Thyroid gland (tissue), 4 donors: Measurements from ENCODE around the gene PARL.

Experiments used
- POLR2A ChIP-seq, 2 donors: fragments of 450-650 bp; IDR thresholded peaks; one replicate each; pipeline ENCODE4 v1.6.1; 2017; ENCODE audit warnings: antibody characterized with exemption in 2 of 2, mild to moderate bottlenecking in 2 of 2, moderate library complexity in 1 of 2
- TF ChIP-seq, protein P1 (sequence below), 6 experiments: fragments of 200-600 bp in 3 of 6; fragments of 450-650 bp in 3 of 6; sonication (generic) in 3 of 6; IDR thresholded peaks; one replicate each; pipeline ENCODE4 v1.5.1; 2016 to 2019; ENCODE audit warnings: antibody characterized with exemption in 6 of 6, mild to moderate bottlenecking in 2 of 6, inconsistent platforms in 1 of 6, moderate library complexity in 1 of 6

- TF ChIP-seq POLR2A (IDR thresholded peaks at IDR 0.05), result no peak
- TF ChIP-seq, protein P1, sequence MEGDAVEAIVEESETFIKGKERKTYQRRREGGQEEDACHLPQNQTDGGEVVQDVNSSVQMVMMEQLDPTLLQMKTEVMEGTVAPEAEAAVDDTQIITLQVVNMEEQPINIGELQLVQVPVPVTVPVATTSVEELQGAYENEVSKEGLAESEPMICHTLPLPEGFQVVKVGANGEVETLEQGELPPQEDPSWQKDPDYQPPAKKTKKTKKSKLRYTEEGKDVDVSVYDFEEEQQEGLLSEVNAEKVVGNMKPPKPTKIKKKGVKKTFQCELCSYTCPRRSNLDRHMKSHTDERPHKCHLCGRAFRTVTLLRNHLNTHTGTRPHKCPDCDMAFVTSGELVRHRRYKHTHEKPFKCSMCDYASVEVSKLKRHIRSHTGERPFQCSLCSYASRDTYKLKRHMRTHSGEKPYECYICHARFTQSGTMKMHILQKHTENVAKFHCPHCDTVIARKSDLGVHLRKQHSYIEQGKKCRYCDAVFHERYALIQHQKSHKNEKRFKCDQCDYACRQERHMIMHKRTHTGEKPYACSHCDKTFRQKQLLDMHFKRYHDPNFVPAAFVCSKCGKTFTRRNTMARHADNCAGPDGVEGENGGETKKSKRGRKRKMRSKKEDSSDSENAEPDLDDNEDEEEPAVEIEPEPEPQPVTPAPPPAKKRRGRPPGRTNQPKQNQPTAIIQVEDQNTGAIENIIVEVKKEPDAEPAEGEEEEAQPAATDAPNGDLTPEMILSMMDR (IDR thresholded peaks at IDR 0.05), result no peak
Observed at GRCh38 chr3:183907176-183907575, 22.5 kb upstream of the PARL start.
